GM12878 (cell line): ENCODE measurements around the gene IP6K3. TPM values are rescaled to one million over a fixed set of nuclear protein-coding genes. Genes with fewer than 3 reads are reported as not detected.

Experiments
- CHD2 ChIP-seq: IDR thresholded peaks from 2 replicates; pipeline ENCODE4 v1.6.1; 2011; ENCODE audit warnings: low read depth, low read length, improper control_type of control experiment, borderline replicate concordance
- CHD4 ChIP-seq: fragments of 200-600 bp; sonication (generic); IDR thresholded peaks from 2 replicates; pipeline ENCODE4 v1.6.1; 2016; ENCODE audit warnings: mild to moderate bottlenecking
- ETV6 ChIP-seq, 2 experiments: fragments of 450-650 bp in 1 of 2; IDR thresholded peaks in 1 of 2; conservative IDR thresholded peaks in 1 of 2; 2 replicates each; pipeline ENCODE4 v1.6.1; 2014; ENCODE audit warnings: antibody characterized with exemption in 1 of 2, borderline replicate concordance in 1 of 2, low read depth in 1 of 2, mild to moderate bottlenecking in 1 of 2, moderate library complexity in 1 of 2
- NR2C2 ChIP-seq: IDR thresholded peaks from 2 replicates; pipeline ENCODE4 v1.6.1; 2011; ENCODE audit warnings: borderline replicate concordance, low read depth; ENCODE audit not compliant: control insufficient read depth, insufficient read length
- ZZZ3 ChIP-seq: IDR thresholded peaks from 2 replicates; pipeline ENCODE4 v1.6.1; 2011; ENCODE audit warnings: low read depth; ENCODE audit not compliant: control insufficient read depth, insufficient read length
- polyA plus RNA-seq, 11 experiments: library from polyadenylated mRNA; depleted of rRNA in 4 of 11; unstranded in 6 of 11; stranded (reverse) in 5 of 11; fragments of >200 nt; fragmentation: Nextera tagmentation in 4 of 11; fragmentation: Illumina TruSeq in 1 of 11; extraction: Ambion mirVana in 4 of 11; extraction: Trizol in 1 of 11; gene quantifications; 1 replicate in 1 of 11; 2 replicates in 10 of 11; pipeline versions ENCODE4 v1.2.1 to v1.2.3, GENCODE V29; 2011 to 2016; ENCODE audit warnings: inconsistent platforms in 2 of 11, missing spikeins in 2 of 11, low read depth in 1 of 11
- total RNA-seq, 4 experiments: library from RNA; depleted of rRNA in 3 of 4; stranded (reverse); fragments of >200 nt in 3 of 4; fragmentation: Illumina TruSeq in 1 of 4; extraction: Trizol in 1 of 4; gene quantifications; 2 replicates each; pipeline versions ENCODE4 v1.2.1 to v1.2.3, GENCODE V29; 2013 to 2021
- TF ChIP-seq, protein P1 (sequence below): fragments of 450-650 bp; IDR thresholded peaks from 2 replicates; pipeline ENCODE4 v1.6.1; 2017; ENCODE audit warnings: mild to moderate bottlenecking, moderate library complexity
- TF ChIP-seq, protein P2 (sequence below): IDR thresholded peaks from 2 replicates; pipeline ENCODE4 v1.6.1; 2012; ENCODE audit warnings: low read length, inconsistent platforms
- TF ChIP-seq, protein P3 (sequence below): IDR thresholded peaks from 2 replicates; pipeline ENCODE4 v1.6.1; 2011; ENCODE audit warnings: borderline replicate concordance, low read depth, mild to moderate bottlenecking, moderate library complexity, mixed read lengths, low read length; ENCODE audit not compliant: insufficient read depth; ENCODE audit errors: extremely low read length

The IP6K3 gene
- total and polyA plus RNA-seq, 10 of the 15 experiments (the other 5 are each of a cell fraction or from before 2014, with no cell fraction given): 0.02 to 0.15 (median 0.09) TPM; not detected in 7

DNA sequence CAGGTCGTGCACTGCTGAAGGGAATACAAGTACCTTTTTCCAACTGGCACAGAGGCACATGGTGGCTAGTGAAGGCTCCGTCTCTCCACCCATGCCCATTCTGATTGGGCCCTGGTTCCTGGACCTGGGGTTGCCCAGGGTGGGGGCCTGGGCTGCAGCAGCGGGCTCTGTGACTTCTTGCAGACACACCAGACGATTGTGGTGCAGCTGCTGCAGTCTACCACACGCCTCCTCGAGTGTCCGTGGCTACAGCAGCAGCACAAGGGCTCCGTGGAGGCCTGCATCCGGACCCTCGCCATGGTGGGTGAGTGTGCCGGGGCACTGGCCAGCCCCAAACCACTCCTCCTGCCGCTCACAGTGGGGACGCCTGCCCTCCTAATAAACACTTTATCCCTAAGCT, 64.4 kb downstream of the IP6K3 start (continued):
- TF ChIP-seq, protein P1, sequence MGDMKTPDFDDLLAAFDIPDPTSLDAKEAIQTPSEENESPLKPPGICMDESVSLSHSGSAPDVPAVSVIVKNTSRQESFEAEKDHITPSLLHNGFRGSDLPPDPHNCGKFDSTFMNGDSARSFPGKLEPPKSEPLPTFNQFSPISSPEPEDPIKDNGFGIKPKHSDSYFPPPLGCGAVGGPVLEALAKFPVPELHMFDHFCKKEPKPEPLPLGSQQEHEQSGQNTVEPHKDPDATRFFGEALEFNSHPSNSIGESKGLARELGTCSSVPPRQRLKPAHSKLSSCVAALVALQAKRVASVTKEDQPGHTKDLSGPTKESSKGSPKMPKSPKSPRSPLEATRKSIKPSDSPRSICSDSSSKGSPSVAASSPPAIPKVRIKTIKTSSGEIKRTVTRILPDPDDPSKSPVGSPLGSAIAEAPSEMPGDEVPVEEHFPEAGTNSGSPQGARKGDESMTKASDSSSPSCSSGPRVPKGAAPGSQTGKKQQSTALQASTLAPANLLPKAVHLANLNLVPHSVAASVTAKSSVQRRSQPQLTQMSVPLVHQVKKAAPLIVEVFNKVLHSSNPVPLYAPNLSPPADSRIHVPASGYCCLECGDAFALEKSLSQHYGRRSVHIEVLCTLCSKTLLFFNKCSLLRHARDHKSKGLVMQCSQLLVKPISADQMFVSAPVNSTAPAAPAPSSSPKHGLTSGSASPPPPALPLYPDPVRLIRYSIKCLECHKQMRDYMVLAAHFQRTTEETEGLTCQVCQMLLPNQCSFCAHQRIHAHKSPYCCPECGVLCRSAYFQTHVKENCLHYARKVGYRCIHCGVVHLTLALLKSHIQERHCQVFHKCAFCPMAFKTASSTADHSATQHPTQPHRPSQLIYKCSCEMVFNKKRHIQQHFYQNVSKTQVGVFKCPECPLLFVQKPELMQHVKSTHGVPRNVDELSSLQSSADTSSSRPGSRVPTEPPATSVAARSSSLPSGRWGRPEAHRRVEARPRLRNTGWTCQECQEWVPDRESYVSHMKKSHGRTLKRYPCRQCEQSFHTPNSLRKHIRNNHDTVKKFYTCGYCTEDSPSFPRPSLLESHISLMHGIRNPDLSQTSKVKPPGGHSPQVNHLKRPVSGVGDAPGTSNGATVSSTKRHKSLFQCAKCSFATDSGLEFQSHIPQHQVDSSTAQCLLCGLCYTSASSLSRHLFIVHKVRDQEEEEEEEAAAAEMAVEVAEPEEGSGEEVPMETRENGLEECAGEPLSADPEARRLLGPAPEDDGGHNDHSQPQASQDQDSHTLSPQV: no peak
- TF ChIP-seq CHD4 (no peak), ZZZ3 (no peak), NR2C2 (no peak), ETV6 (conservative IDR thresholded peaks at IDR 0.05 in 1 of 2, IDR thresholded peaks at IDR 0.05 in 1 of 2; ENCODE audit: borderline replicate concordance in 1 of 2, low read depth in 1 of 2) (no peak), CHD2 (no peak)
- TF ChIP-seq, protein P2, sequence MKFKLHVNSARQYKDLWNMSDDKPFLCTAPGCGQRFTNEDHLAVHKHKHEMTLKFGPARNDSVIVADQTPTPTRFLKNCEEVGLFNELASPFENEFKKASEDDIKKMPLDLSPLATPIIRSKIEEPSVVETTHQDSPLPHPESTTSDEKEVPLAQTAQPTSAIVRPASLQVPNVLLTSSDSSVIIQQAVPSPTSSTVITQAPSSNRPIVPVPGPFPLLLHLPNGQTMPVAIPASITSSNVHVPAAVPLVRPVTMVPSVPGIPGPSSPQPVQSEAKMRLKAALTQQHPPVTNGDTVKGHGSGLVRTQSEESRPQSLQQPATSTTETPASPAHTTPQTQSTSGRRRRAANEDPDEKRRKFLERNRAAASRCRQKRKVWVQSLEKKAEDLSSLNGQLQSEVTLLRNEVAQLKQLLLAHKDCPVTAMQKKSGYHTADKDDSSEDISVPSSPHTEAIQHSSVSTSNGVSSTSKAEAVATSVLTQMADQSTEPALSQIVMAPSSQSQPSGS: no peak
- TF ChIP-seq, protein P3, sequence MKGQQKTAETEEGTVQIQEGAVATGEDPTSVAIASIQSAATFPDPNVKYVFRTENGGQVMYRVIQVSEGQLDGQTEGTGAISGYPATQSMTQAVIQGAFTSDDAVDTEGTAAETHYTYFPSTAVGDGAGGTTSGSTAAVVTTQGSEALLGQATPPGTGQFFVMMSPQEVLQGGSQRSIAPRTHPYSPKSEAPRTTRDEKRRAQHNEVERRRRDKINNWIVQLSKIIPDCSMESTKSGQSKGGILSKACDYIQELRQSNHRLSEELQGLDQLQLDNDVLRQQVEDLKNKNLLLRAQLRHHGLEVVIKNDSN: no peak
